ENCODE measurements around the gene FRMD4B. TPM values are rescaled to one million over a fixed set of nuclear protein-coding genes. Genes with fewer than 3 reads are reported as not detected.

Gene FRMD4B
- total RNA-seq = 100 to 1,000 TPM in 1 of 9 donors, 10 to 100 TPM in 7, 1 to 10 TPM in 1; 10.0 to 165 (median 20.1) TPM
- 1 to 10 TPM; 5.5 to 8.8 (median 7.1) TPM for polyA plus RNA-seq
- long read RNA-seq, donor 1 = 0 reads
- long read RNA-seq, donor 2 = 0 reads
- long read RNA-seq, donor 3 = 0 reads
- long read RNA-seq, donor 4, full-length matches to known transcripts = 1 of 9 reads
- long read RNA-seq, donor 4, partial matches to known transcripts = 2 of 9 reads
- long read RNA-seq, donor 4, other reads (novel, unspliced or antisense) = 6 of 9 reads
- long read RNA-seq, donor 5, partial matches to known transcripts = 3 of 11 reads
- long read RNA-seq, donor 5, other reads (novel, unspliced or antisense) = 6 of 11 reads
- long read RNA-seq, donor 6, partial matches to known transcripts = 3 of 8 reads
- long read RNA-seq, donor 6, other reads (novel, unspliced or antisense) = 5 of 8 reads
- long read RNA-seq, donor 7 = 0 reads
- long read RNA-seq, donor 8 = 0 reads
- long read RNA-seq, donor 9, partial matches to known transcripts = 0 of 1 reads
- long read RNA-seq, donor 9, other reads (novel, unspliced or antisense) = 0 of 1 reads
- long read RNA-seq, donor 10 = 0 reads

DNA sequence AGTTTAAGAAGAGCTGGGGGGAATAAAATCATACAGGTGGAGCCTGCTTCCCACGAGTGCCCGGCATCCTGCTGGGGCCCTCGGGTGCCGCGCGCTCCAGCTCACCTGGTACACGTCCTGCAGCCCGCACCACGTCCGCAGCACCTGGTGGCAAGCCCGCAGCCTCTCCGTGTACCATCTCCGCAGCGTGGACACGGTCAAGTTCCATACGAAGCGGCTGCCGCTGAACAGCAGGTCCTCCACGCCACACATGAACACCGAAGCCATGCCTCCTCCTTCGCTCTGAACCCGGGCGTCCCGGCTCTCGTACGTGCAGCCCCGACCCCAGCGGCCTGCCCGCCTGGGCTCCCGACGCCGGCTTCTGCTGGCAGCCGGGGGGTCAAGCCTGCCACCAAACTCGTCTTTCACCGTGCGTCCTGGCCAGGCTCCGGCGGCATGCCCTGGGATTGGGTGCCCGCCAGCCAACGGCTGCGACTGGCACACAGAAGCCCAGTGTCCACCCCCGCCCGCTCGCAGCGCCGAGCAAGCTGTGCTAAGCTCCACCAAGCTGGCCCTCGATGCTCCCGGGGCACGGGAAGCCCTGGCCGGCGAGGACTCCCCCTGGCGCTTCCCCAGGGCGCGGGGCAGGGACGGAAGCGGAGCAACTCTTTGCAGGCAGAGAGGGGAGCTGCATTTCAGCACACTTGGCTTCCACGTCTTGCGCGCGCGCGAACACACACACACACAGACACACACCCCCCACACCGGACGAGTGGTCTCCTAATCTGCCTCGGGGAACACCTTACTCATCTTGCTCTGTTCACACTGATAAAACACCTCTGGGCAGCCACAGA lies at the start of gene FRMD4B:
TSS of gene FRMD4B (minus strand) at position 366 of the 833 bp plus-strand sequence. CDS start at position 267, 99 bp downstream.
- peak within 1 kb of the TSS in 2 of 4 donors; percentile 14 to 52 for H3K4me3 ChIP-seq
- no peaks in the 10 kb centered on the region for H3K9me3 ChIP-seq (replicated peaks in 1 of 3)
- peak within 1 kb of the TSS in 3 of 5 donors; percentile 1 to 45 (median 33) for H3K27ac ChIP-seq
- peaks cover 0 to 4% of the 10 kb centered on the region in 2 donors for H3K4me1 ChIP-seq (replicated peaks in 1 of 2)
- intact Hi-C loops (cut with DNase I) = no loop called here
- WGBS, 4 donors = 1 to 7% (median 1%) methylated on average over 9 to 65 of the region's 65 CpGs
- H3K27me3 ChIP-seq = peaks cover 4% of the 10 kb centered on the region
- DNase-seq = peak; percentile 45 to 78 (median 61)
- no peaks in the 10 kb centered on the region for H3K36me3 ChIP-seq (replicated peaks in 1 of 2)
- no peak for TF ChIP-seq POLR2A (IDR thresholded peaks at IDR 0.05)
- TF ChIP-seq, protein P1, sequence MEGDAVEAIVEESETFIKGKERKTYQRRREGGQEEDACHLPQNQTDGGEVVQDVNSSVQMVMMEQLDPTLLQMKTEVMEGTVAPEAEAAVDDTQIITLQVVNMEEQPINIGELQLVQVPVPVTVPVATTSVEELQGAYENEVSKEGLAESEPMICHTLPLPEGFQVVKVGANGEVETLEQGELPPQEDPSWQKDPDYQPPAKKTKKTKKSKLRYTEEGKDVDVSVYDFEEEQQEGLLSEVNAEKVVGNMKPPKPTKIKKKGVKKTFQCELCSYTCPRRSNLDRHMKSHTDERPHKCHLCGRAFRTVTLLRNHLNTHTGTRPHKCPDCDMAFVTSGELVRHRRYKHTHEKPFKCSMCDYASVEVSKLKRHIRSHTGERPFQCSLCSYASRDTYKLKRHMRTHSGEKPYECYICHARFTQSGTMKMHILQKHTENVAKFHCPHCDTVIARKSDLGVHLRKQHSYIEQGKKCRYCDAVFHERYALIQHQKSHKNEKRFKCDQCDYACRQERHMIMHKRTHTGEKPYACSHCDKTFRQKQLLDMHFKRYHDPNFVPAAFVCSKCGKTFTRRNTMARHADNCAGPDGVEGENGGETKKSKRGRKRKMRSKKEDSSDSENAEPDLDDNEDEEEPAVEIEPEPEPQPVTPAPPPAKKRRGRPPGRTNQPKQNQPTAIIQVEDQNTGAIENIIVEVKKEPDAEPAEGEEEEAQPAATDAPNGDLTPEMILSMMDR (IDR thresholded peaks at IDR 0.05) = peak in 3 of 6 experiments; percentile 7 to 38 (median 20)

DNA sequence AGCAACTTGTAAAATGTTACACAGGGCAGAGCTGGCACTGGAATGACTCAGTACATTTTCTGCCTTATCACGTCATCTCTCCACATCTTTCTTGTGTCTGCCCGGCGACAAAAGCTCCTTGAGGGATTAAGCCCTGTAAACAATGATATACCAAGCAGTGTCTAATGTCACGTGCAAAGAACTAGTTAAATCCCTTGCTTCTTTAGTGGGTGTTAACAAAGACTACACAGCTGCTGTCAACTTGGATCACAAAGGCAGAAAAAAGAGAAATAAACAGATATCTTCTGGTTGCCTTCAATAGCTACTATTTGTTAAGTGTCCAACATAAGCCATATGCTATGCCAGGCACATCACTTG lies 48.1 kb upstream of the FRMD4B start:
- H3K4me3 ChIP-seq = no peak overlapping the region
- TF ChIP-seq, protein P1 (IDR thresholded peaks at IDR 0.05) = no peak

DNA sequence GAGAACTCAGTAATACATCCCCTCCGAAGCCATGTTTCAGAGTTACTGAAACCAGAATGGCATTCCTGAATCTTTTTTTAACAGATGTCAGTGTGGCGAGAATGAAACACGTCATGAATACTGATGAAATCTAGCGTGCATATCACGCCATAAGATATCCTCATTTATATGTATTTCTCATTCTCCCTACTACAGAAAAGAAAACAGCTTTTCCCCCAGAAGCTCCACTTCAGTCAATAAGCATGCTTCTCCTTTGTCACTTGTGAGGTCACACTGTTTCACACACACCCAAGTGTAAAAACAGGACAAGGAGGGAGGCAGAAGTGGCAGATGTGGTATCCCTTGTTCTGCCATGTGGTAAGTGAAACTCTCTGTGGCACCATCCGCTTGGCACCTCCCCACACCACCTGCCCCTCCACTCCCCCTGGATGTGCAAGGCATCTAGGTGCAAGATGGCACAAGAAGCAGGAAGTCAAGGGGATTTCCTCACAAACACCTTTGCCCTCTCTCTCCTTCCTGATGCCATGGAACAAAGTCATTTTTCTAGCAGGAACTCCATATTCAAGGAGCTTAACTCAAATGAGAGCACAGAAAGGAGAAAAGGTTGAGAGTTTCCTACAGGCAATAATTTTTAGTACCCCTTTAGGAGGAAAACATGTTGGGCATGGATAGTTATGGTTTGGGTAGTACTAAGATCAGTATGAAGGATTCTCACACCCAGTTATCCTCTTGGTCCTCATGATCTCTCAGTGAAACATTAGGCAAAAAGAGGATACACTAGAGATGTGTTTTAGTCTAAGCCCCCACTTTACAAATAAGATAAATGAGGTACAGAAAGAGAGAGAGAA lies 47.5 kb upstream of the FRMD4B start:
- 74 to 93% (median 81%) methylated on average over 6 of the region's 6 CpGs for WGBS, 4 donors
- Histone ChIP-seq H3K4me1 (replicated peaks in 1 of 2) (no peaks in the 10 kb centered on the region), H3K9me3 (replicated peaks in 1 of 3) (no peaks in the 10 kb centered on the region), H3K36me3 (replicated peaks in 1 of 2) (no peaks in the 10 kb centered on the region), H3K27me3 (peaks cover 10% of the 10 kb centered on the region), H3K27ac (no peak overlapping the region), H3K4me3 (no peak overlapping the region)
- TF ChIP-seq POLR2A (IDR thresholded peaks at IDR 0.05) = no peak
- TF ChIP-seq, protein P1 (IDR thresholded peaks at IDR 0.05) = no peak
- no peak for DNase-seq
- intact Hi-C loops (cut with DNase I) = no loop called here

More for the DNA sequence above, 48.1 kb upstream of the FRMD4B start:
- no peaks in the 10 kb centered on the region for H3K36me3 ChIP-seq (replicated peaks in 1 of 2)
- H3K27me3 ChIP-seq = peaks cover 10% of the 10 kb centered on the region
- H3K27ac ChIP-seq = no peak overlapping the region
- no peaks in the 10 kb centered on the region for H3K4me1 ChIP-seq (replicated peaks in 1 of 2)
- WGBS, 4 donors = 61 to 84% (median 65%) methylated on average over 4 of the region's 4 CpGs
- no peaks in the 10 kb centered on the region for H3K9me3 ChIP-seq (replicated peaks in 1 of 3)
- no peak for DNase-seq
- intact Hi-C loops (cut with DNase I) = no loop called here

All from adrenal gland (tissue), 19 donors.